Mucosa of descending colon (tissue), 3 donors: Measurements from ENCODE around the gene WDTC1. TPM values are rescaled to one million over a fixed set of nuclear protein-coding genes. Genes with fewer than 3 reads are reported as not detected.
"Not testable (repeated sequence)": the region's sequence is repeated elsewhere in the genome, so short reads cannot be mapped to it uniquely, and the experiment has no call there.

Experiments used
- ATAC-seq: fragments of 200-7000 bp; cut with Tn5 transposase; one replicate; pipeline ENCODE4 v1.9.1; 2020; ENCODE audit warnings: mild to moderate bottlenecking, moderate library complexity
- DNase-seq, 3 donors: peaks; one replicate each; pipeline ENCODE4 v3.0.0-alpha.2; 2020
- H3K36me3 ChIP-seq: fragments of 200-600 bp; one replicate; pipeline ENCODE4 v1.8.0; 2021; ENCODE audit warnings: low read depth, mild to moderate bottlenecking
- H3K4me1 ChIP-seq: fragments of 200-600 bp; one replicate; pipeline ENCODE4 v1.8.0; 2021; ENCODE audit warnings: low read depth, mild to moderate bottlenecking
- H3K4me3 ChIP-seq: fragments of 200-600 bp; one replicate; pipeline ENCODE4 v1.8.0; 2021; ENCODE audit warnings: mild to moderate bottlenecking
- H3K9me3 ChIP-seq: fragments of 200-600 bp; one replicate; pipeline ENCODE4 v1.8.0; 2021; ENCODE audit warnings: mild to moderate bottlenecking
- intact Hi-C, 2 donors: fragments of 100-400 bp; cut with DNase I in 1 of 2; cut with micrococcal nuclease in 1 of 2; formaldehyde crosslinking; loops; one replicate each; pipeline versions ENCODE4 v1.11.0 to v1.11.1; 2022; cut with DNase I, micrococcal nuclease
- total RNA-seq, 3 donors: library from RNA; stranded (reverse); fragmentation: NEBNext Ultra II Directional in 2 of 3; extraction: Animal tissue kit (Norgen Biotek cat#: 25700) in 2 of 3; gene quantifications; one replicate each; pipeline versions ENCODE4 v1.2.1 to v1.2.4, GENCODE V29; 2021 to 2023
- TF ChIP-seq, protein P1 (sequence below): fragments of 200-600 bp; IDR thresholded peaks from one replicate; pipeline ENCODE4 v1.8.0; 2022; ENCODE audit warnings: antibody characterized with exemption, mild to moderate bottlenecking
- donor health status: DM: no; HTN: no; CAD: no; lungs with moderate emphysema.
- donor health status: DM: no; HTN: no; CAD: no.
- donor health status: DM: no; HTN: yes; CAD: no.

Gene WDTC1
- total RNA-seq, 3 donors from 2014 or later: 35.2 to 56.4 (median 45.5) TPM

DNA sequence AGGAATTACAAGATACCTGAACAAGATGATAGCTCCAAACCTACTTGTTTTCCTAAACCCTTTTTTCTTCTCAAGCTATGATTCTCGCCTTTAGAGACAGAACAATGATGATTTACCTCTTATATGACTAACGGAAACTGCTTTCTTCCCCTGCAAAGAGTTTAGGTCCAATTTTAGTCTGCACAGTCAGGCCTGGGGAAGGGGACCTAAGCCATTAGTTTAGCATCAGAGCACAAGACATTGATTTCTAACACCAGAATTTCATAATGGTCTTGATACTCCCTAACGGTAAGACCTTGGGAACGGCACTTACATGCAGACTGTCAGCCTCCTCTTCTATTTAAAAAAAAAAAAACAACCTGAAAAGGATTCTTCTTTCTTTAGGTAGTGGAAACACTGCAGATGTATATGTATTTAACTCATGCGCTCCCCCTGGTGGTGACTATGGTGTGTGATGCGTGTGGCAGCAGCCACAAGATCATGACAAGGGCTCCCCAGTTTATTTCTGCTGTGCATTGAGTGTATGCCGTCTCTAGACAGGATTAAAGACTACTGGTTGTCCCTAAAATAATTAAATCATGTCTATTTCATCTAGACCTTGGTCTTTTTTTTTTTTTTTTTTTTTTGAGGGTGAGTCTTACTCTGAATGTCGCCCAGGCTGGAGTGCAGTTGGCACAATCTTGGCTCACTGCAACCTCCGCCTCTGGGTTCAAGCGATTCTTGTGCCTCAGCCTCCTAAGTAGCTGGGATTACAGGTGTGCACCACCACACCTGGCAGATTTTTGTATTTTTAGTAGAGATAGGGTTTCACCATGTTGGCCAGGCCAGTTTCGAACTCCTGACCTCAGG lies 50.2 kb downstream of the WDTC1 start:
- Histone ChIP-seq H3K4me3 (no peak overlapping the region), H3K36me3 (no peaks in the 10 kb centered on the region), H3K9me3 (no peaks in the 10 kb centered on the region), H3K4me1 (no peaks in the 10 kb centered on the region)
- intact Hi-C loops: loop anchor here (5.0 to 10.0 kb wide), 2 partner anchors 90 to 182 kb away; no protein-coding TSS in a partner anchor
- DNase-seq: peak; percentile 72 to 99 (median 83)
- TF ChIP-seq, protein P1, sequence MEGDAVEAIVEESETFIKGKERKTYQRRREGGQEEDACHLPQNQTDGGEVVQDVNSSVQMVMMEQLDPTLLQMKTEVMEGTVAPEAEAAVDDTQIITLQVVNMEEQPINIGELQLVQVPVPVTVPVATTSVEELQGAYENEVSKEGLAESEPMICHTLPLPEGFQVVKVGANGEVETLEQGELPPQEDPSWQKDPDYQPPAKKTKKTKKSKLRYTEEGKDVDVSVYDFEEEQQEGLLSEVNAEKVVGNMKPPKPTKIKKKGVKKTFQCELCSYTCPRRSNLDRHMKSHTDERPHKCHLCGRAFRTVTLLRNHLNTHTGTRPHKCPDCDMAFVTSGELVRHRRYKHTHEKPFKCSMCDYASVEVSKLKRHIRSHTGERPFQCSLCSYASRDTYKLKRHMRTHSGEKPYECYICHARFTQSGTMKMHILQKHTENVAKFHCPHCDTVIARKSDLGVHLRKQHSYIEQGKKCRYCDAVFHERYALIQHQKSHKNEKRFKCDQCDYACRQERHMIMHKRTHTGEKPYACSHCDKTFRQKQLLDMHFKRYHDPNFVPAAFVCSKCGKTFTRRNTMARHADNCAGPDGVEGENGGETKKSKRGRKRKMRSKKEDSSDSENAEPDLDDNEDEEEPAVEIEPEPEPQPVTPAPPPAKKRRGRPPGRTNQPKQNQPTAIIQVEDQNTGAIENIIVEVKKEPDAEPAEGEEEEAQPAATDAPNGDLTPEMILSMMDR: peak; percentile 74
- peak; percentile 94 for ATAC-seq

DNA sequence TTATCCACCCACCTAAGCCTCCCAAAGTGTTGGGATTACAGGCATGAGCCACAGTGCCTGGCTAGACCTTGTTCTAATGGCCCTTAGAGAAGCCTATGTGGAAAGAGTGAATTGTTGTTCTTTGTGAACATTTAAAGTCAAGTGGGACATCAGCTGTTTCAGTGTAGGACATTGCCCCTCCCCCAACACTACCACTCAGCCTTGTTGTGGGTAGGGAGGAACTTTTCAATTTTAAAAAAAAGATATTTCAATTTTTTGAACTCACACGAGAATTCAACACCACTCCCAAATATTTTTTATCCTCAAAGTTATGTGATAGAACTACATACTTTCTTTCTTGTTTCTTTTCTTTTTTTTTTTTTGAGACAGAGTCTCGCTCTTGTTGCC lies 50.8 kb downstream of the WDTC1 start:
- H3K36me3 ChIP-seq: no peaks in the 10 kb centered on the region
- H3K4me1 ChIP-seq: no peaks in the 10 kb centered on the region
- DNase-seq (no peak), ATAC-seq (no peak)
- intact Hi-C loops: loop anchor here in 1 of 2 donors (10.0 kb wide), 1 partner anchor 90 kb away; no protein-coding TSS in a partner anchor
- TF ChIP-seq, protein P1: no peak
- H3K9me3 ChIP-seq: no peaks in the 10 kb centered on the region
- no peak overlapping the region for H3K4me3 ChIP-seq

DNA sequence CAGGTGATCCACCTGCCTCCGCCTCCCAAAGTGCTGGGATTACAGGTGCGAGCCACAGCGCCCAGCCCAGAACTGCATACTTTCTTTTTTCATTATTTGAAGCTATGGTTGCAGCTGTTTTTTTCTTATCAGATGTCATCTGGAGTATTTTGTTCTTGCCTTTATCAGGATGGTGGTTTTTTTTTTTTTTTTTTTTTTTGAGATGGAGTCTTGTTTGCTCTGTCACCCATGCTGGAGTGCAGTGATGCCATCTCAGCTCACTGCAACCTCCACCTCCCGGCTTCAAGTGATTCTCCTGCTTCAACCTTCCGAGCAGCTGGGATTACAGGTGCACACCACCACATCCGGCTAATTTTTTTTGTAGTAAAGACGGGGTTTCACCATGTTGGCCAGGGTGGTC lies 51.4 kb downstream of the WDTC1 start:
- not testable (repeated sequence) for H3K4me1 ChIP-seq, H3K9me3 ChIP-seq, H3K36me3 ChIP-seq, DNase-seq, H3K4me3 ChIP-seq, ATAC-seq
- intact Hi-C loops: loop anchor here in 1 of 2 donors (10.0 kb wide), 1 partner anchor 91 kb away; no protein-coding TSS in a partner anchor

DNA sequence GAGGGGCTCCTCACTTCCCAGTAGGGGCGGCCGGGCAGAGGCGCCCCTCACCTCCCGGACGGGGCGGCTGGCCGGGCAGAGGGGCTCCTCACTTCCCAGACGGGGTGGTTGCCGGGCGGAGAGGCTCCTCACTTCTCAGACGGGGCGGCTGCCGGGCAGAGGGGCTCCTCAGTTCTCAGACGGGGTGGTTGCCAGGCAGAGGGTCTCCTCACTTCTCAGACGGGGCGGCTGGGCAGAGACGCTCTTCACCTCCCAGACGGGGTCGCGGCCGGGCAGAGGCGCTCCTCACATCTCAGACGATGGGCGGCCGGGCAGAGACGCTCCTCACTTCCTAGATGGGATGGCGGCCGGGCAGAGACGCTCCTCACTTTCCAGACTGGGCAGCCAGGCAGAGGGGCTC lies 54.7 kb downstream of the WDTC1 start:
- not testable (repeated sequence) for DNase-seq, H3K4me3 ChIP-seq, H3K36me3 ChIP-seq, H3K4me1 ChIP-seq, H3K9me3 ChIP-seq, ATAC-seq
- intact Hi-C loops: loop anchor here in 1 of 2 donors (10.0 kb wide), 1 partner anchor 94 kb away; no protein-coding TSS in a partner anchor

DNA sequence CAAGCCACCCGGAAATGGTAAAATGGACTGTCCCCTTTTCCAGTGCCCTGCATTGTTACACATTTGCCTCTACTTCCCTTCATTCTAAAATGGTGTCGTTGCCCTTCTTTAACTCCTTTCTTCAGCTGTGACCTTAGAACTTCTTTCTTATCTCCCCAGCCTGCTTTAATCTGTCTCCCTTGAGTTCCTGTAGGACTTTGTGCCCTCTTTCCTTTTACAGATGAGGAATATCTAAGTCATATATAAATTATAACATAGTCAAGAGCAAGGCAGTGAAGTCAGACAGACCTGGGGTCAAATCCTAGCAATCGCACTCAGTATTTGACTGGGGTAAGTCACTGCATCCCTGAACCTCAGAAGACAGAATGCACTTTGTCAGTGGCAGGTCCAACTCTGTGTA lies 56.1 kb downstream of the WDTC1 start:
- no peak overlapping the region for H3K4me3 ChIP-seq
- ATAC-seq: peak; percentile 16
- intact Hi-C loops: no loop called here
- H3K4me1 ChIP-seq: no peaks in the 10 kb centered on the region
- H3K36me3 ChIP-seq: no peaks in the 10 kb centered on the region
- TF ChIP-seq, protein P1: no peak
- no peaks in the 10 kb centered on the region for H3K9me3 ChIP-seq
- DNase-seq: no peak

DNA sequence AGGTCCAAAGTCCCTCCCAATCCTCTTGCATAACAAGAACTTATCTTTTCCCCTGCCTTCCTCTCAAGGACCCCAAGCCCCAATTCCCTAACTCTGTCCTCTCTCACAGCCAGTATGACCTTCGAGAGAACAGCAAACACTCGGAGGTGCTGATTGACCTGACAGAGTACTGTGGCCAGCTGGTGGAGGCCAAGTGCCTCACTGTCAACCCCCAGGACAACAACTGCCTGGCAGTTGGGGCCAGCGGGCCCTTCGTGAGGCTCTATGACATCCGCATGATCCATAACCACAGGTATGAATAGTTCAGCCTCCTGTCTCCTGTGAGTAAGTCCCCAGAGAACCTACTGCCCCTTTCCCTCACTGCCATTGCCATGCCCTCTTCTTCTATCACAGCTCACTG lies 57.7 kb downstream of the WDTC1 start:
- Histone ChIP-seq H3K9me3 (no peaks in the 10 kb centered on the region), H3K4me1 (no peaks in the 10 kb centered on the region), H3K36me3 (no peaks in the 10 kb centered on the region), H3K4me3 (no peak overlapping the region)
- DNase-seq: no peak
- no peak for ATAC-seq
- intact Hi-C loops: no loop called here
- TF ChIP-seq, protein P1: no peak
